ENCODE data around the gene WDR83.

Gene WDR83

DNA sequence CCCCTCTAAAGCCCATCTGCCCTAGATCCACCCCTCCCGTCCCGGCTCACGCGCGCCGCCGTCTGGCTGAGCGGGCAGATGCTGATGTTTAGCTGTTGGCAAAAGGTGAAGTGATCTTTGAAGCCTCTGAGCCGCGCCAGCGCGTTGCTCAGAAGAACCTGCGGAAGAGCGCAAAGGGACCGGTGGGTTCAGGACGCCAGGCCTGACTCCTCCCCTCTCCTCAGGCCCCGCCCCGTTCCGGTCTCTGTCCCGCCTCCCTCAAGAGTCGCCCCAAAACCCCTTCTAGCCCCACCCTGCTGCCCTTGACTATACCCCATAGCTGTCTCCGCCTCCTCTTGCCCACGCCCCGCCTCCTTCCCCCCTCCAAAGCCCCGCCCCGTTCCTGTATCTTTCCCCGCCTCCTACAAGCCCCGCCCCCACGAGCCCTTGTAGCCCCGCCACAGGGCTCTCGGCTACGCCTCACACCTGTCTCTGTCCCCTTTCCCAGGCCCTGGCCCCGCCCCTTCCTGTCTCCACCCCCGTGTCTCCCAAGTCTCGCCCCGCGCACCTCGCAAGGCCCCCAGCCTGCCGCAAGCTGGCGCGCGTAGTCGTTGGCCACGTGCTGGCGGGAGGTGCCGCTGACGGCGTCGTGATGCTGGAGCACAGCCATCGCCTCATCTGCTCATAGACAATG lies 9.6 kb upstream of the WDR83 start:
- no peak overlapping the region for H3K4me3 ChIP-seq (replicated peaks in 1 of 2; ENCODE audit: low read depth in 2 of 2, low read length in 2 of 2)
- TF ChIP-seq, protein P1, sequence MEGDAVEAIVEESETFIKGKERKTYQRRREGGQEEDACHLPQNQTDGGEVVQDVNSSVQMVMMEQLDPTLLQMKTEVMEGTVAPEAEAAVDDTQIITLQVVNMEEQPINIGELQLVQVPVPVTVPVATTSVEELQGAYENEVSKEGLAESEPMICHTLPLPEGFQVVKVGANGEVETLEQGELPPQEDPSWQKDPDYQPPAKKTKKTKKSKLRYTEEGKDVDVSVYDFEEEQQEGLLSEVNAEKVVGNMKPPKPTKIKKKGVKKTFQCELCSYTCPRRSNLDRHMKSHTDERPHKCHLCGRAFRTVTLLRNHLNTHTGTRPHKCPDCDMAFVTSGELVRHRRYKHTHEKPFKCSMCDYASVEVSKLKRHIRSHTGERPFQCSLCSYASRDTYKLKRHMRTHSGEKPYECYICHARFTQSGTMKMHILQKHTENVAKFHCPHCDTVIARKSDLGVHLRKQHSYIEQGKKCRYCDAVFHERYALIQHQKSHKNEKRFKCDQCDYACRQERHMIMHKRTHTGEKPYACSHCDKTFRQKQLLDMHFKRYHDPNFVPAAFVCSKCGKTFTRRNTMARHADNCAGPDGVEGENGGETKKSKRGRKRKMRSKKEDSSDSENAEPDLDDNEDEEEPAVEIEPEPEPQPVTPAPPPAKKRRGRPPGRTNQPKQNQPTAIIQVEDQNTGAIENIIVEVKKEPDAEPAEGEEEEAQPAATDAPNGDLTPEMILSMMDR (IDR thresholded peaks at IDR 0.05; ENCODE audit: low read depth, low read length), result no peak
- DNase-seq (ENCODE audit: low read depth in 2 of 2), result no peak

DNA sequence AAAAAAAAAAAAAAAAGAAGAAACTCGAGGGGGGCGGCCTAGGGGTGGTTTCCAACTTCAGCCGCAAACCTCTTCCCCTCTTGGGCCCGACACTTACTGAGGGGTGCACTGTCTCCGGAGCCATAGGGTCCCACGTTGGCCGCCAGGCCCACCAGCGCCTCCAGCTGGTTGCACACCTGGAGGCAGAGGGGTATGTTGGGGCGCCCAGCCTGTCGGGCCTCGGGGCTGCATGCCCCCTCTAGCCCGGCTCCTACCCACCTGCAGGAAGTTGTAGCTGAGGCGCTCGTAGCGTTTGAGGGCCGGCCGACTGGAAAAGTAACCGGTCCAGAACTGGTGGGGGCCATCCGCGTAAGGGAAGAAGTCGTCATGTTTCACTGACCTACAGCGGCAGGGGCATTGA lies 8.6 kb upstream of the WDR83 start:
- no peak overlapping the region for H3K4me3 ChIP-seq (replicated peaks in 1 of 2; ENCODE audit: low read depth in 2 of 2, low read length in 2 of 2)
- DNase-seq (ENCODE audit: low read depth in 2 of 2), result no peak
- TF ChIP-seq, protein P1 (IDR thresholded peaks at IDR 0.05; ENCODE audit: low read depth, low read length), result no peak

DNA sequence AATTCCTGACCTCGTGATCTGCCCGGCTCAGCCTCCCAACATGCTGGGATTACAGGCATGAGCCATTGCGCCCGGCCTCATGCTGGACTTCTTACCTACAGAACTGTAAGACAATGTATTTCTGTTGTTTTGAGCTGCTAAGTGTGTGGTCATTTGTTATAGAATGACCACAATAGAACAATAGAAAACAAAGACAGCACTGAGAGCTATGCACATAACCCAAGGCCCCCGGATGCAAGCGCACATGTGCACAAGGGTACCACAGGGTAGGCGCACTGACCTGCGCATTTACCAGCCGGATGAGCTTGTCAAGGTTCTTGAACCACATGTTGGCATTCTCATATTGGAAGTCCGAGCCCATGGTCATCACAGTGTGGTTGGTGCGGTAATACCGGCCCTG lies 5.6 kb upstream of the WDR83 start:
- TF ChIP-seq, protein P1 (IDR thresholded peaks at IDR 0.05; ENCODE audit: low read depth, low read length), result no peak
- no peak overlapping the region for H3K4me3 ChIP-seq (replicated peaks in 1 of 2; ENCODE audit: low read depth in 2 of 2, low read length in 2 of 2)

DNA sequence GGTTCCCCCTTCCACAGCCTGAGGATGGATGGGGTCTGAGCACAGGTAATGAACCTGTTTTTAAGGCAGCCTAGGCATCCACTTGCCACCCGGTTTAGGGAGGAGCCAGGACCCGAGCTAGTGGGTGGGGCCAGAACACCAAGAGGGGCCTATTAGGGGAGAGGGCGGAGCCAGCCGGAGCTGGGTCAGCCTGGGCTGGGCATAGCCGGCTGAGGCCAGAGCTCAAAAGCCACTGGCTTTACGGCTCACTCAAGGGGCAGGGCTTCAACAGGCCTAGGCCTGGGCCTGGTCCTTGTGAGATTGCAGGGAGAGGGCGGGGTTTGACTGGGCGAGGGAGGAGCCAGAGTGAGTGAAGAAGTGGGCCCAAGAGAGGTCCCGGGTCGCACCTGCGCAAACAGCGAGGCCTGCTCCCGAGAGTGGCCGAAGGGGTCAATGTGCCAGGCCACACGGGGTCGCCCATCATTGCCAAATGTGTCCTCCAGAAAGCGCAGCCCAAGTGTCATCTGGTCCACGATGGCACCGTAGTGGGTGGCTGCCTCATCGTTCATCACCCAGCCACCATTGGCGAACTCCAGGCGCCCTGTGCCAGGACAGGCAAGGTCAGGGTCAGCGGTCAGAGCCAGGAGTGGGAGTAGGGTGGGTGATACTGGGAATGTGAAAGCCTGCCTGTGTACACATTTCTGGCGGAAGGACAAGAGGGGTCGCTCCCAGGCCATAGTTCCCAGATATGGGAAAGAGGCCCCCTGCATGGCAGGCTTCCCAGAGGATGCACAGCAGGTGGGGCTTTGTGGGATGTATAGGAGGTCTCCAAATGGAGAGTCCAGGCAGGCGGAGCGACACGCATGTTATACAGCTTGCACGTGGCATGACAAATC lies 2.0 kb upstream of the WDR83 start:
- peak in 1 of 2 donors; percentile 12 for DNase-seq (ENCODE audit: low read depth in 2 of 2)
- no peak overlapping the region for H3K4me3 ChIP-seq (replicated peaks in 1 of 2; ENCODE audit: low read depth in 2 of 2, low read length in 2 of 2)
- TF ChIP-seq, protein P1 (IDR thresholded peaks at IDR 0.05; ENCODE audit: low read depth, low read length), result no peak

More for the DNA sequence above, 5.6 kb upstream of the WDR83 start:
- no peak for DNase-seq (ENCODE audit: low read depth in 2 of 2)

DNA sequence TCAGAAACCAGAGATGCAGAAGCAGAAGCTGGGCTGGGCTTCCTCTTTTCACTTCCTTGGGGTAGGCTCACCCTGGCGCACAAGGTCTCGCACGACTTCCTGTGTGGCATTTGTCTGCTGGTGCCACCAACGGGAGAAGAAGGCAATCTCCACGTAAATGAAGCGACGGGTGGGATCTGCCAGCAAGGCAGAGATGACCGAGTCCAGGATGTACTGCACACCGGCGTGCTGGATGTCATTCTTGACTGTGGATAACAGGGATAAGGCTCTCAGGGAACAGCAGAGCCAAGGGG lies 1.4 kb upstream of the WDR83 start:
- TF ChIP-seq, protein P1 (IDR thresholded peaks at IDR 0.05; ENCODE audit: low read depth, low read length), result no peak
- no peak for DNase-seq (ENCODE audit: low read depth in 2 of 2)
- no peak overlapping the region for H3K4me3 ChIP-seq (replicated peaks in 1 of 2; ENCODE audit: low read depth in 2 of 2, low read length in 2 of 2)

DNA sequence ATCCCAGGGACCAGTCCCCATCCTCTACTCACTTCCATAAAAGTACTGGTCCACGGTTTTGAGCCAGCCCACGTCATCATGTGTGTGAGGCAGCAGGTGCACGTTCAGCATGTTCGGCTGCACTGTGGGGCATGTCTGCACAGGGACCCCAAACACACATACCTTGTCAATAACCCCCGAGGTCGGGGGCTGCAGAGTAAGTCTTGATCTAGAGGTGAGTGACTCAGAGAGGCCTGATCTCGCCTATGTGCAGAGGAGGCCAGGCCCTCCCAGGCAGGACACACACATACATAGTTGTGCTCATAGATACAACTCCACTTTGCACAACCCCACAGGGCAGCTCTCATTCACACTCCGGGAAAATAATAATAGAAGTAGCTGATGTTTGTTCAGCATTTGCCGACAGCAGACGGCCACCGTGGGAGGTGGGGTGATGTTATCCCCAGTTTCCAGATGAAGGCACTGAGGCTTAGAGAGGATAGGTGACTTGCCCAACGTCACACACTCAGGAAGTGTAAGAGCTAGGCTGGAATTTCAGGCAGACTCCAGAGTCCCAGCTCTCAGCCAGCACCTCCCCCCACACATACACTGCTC lies 839 bp upstream of the WDR83 start:
- TF ChIP-seq, protein P1 (IDR thresholded peaks at IDR 0.05; ENCODE audit: low read depth, low read length), result no peak
- H3K4me3 ChIP-seq (replicated peaks in 1 of 2; ENCODE audit: low read depth in 2 of 2, low read length in 2 of 2), result peak overlapping the region; percentile 80 to 88
- no peak for DNase-seq (ENCODE audit: low read depth in 2 of 2)

Data from cardiac fibroblast (primary cell).